Panc1 (cell line): ENCODE results near the gene KCNQ1.

ENCODE experiments used
- POLR2AphosphoS5 ChIP-seq: IDR thresholded peaks from 2 replicates; pipeline ENCODE4 v1.6.1; 2012; ENCODE audit warnings: mild to moderate bottlenecking, low read depth, low read length, moderate library complexity
- TCF7L2 ChIP-seq: IDR thresholded peaks from 2 replicates; pipeline ENCODE4 v1.6.1; 2011; ENCODE audit warnings: mild to moderate bottlenecking, low read depth, low read length, inconsistent platforms
- TF ChIP-seq, protein P1 (sequence below): fragments of 450-650 bp; IDR thresholded peaks from 2 replicates; pipeline ENCODE4 v1.5.1; 2017; ENCODE audit warnings: mild to moderate bottlenecking
- TF ChIP-seq, protein P2 (sequence below), 2 experiments: IDR thresholded peaks; 2 replicates each; pipeline ENCODE4 v1.6.1; 2011 to 2012; ENCODE audit warnings: low read depth in 2 of 2, control low read depth in 1 of 2, low read length in 1 of 2, mild to moderate bottlenecking in 1 of 2, moderate library complexity in 1 of 2; ENCODE audit not compliant: insufficient read depth in 1 of 2

DNA sequence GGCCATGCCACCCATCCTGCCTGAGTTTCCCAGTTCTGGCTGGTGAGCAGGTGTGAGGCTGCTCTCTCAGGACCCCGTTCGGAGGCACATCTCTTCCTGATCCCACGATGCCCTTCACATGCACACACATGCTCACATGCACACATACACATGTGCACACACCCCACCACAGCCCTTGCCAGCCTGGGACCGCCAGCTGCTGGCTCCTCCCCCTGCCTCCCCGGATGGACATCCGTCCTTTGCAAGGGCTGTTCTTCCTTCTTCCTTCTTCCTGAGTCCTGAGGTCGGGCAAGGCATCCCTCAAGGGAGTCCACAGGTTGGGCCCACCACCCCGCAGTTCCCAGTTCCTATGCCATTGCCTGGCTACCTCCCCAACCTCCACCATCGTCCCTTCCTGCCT, 451.2 kb downstream of the KCNQ1 start:
- TF ChIP-seq, protein P1, sequence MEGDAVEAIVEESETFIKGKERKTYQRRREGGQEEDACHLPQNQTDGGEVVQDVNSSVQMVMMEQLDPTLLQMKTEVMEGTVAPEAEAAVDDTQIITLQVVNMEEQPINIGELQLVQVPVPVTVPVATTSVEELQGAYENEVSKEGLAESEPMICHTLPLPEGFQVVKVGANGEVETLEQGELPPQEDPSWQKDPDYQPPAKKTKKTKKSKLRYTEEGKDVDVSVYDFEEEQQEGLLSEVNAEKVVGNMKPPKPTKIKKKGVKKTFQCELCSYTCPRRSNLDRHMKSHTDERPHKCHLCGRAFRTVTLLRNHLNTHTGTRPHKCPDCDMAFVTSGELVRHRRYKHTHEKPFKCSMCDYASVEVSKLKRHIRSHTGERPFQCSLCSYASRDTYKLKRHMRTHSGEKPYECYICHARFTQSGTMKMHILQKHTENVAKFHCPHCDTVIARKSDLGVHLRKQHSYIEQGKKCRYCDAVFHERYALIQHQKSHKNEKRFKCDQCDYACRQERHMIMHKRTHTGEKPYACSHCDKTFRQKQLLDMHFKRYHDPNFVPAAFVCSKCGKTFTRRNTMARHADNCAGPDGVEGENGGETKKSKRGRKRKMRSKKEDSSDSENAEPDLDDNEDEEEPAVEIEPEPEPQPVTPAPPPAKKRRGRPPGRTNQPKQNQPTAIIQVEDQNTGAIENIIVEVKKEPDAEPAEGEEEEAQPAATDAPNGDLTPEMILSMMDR = no peak
- TF ChIP-seq, protein P2, sequence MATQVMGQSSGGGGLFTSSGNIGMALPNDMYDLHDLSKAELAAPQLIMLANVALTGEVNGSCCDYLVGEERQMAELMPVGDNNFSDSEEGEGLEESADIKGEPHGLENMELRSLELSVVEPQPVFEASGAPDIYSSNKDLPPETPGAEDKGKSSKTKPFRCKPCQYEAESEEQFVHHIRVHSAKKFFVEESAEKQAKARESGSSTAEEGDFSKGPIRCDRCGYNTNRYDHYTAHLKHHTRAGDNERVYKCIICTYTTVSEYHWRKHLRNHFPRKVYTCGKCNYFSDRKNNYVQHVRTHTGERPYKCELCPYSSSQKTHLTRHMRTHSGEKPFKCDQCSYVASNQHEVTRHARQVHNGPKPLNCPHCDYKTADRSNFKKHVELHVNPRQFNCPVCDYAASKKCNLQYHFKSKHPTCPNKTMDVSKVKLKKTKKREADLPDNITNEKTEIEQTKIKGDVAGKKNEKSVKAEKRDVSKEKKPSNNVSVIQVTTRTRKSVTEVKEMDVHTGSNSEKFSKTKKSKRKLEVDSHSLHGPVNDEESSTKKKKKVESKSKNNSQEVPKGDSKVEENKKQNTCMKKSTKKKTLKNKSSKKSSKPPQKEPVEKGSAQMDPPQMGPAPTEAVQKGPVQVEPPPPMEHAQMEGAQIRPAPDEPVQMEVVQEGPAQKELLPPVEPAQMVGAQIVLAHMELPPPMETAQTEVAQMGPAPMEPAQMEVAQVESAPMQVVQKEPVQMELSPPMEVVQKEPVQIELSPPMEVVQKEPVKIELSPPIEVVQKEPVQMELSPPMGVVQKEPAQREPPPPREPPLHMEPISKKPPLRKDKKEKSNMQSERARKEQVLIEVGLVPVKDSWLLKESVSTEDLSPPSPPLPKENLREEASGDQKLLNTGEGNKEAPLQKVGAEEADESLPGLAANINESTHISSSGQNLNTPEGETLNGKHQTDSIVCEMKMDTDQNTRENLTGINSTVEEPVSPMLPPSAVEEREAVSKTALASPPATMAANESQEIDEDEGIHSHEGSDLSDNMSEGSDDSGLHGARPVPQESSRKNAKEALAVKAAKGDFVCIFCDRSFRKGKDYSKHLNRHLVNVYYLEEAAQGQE (IDR thresholded peaks at IDR 0.05; ENCODE audit: insufficient read depth in 1 of 2, low read depth in 2 of 2, low read length in 1 of 2) = no peak
- TF ChIP-seq POLR2AphosphoS5 = no peak
- TF ChIP-seq TCF7L2 = no peak
